Measurements from ENCODE around the gene OR10A6.

Gene OR10A6

DNA sequence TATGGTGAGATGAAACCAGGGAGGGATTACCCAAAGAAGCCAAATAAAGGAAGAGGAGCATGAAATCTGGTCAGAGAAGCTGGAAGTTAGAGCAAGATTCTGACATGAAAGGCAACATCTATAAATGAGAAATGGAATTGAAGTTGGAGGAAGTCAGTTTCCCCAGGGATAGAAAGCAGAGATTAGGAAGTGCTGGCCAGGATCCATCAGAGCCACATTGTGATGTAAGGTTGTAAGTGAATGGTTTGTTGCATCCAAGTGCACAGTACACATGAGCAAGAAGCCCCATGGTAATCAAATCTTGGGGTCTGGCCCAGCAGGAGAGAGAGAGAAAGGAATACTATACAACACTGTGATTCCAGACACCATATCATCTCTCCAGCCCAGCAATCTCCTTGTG is 40.8 kb upstream of the OR10A6 start:
- Histone ChIP-seq H2AFZ (ENCODE audit: low read depth, low read length) (no peak overlapping the region), H3K4me2 (ENCODE audit: low read length) (no peak overlapping the region), H3K4me3 (ENCODE audit: low read length) (no peak overlapping the region), H4K20me1 (ENCODE audit: insufficient read depth, low read length) (no peaks in the 10 kb centered on the region), H3K79me2 (ENCODE audit: low read length) (no peaks in the 10 kb centered on the region), H3K9ac (ENCODE audit: low read length) (no peak overlapping the region), H3K27ac (ENCODE audit: low read length) (no peak overlapping the region), H3K36me3 (replicated peaks; ENCODE audit: low read depth, low read length) (no peaks in the 10 kb centered on the region), H3K9me3 (ENCODE audit: insufficient read depth, low read length) (no peaks in the 10 kb centered on the region), H3K4me1 (ENCODE audit: low read length) (no peaks in the 10 kb centered on the region), H3K27me3 (ENCODE audit: low read depth, low read length) (no peaks in the 10 kb centered on the region)
- TF ChIP-seq, protein P1, sequence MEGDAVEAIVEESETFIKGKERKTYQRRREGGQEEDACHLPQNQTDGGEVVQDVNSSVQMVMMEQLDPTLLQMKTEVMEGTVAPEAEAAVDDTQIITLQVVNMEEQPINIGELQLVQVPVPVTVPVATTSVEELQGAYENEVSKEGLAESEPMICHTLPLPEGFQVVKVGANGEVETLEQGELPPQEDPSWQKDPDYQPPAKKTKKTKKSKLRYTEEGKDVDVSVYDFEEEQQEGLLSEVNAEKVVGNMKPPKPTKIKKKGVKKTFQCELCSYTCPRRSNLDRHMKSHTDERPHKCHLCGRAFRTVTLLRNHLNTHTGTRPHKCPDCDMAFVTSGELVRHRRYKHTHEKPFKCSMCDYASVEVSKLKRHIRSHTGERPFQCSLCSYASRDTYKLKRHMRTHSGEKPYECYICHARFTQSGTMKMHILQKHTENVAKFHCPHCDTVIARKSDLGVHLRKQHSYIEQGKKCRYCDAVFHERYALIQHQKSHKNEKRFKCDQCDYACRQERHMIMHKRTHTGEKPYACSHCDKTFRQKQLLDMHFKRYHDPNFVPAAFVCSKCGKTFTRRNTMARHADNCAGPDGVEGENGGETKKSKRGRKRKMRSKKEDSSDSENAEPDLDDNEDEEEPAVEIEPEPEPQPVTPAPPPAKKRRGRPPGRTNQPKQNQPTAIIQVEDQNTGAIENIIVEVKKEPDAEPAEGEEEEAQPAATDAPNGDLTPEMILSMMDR (IDR thresholded peaks at IDR 0.05; ENCODE audit: low read depth, low read length), result no peak
- no peak for TF ChIP-seq EZH2phosphoT487 (IDR thresholded peaks at IDR 0.05; ENCODE audit: low read depth)

DNA sequence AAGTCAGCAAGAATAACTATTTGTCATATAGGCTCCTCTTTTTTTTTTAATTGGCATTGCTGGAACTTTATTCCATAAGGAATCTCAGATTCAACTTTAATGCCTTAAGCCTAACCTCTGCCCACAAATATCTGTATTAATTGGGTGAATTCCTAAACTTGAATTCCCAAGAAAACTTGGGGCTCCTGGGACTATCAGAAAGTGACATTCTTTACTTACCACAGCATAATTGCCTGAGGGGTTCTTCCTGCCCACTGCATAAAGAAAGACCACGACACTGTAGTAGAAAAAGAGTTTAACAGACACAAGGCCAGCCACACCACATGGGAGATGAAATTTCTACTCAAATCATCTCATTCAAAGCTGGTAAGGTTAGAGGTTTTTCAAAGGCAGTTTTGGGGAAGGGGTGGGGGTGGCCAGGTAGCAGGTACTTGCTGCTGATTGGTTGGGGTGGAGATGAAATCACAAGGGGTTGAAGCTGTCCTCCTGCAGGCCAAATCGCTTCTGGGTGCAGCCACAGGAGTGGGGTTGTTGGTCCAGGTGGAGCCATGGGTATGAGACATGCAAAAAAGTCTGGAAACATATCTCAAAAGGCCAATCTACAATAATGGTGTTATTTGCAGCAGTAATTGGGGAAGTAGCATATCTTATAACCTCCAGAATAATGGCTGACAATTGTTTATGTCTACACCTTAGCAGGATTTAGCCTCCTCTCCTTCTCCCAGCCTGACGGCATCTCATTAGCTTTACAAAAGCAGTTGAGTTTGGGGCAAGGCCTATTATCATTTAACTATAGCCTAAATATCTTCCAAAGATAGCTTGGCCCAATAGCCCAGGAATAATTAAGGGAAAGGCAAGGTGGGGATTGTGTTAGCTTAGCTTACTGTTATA is 38.9 kb upstream of the OR10A6 start:
- Histone ChIP-seq H3K9me3 (ENCODE audit: insufficient read depth, low read length) (no peaks in the 10 kb centered on the region), H3K36me3 (replicated peaks; ENCODE audit: low read depth, low read length) (no peaks in the 10 kb centered on the region), H3K4me1 (ENCODE audit: low read length) (no peaks in the 10 kb centered on the region), H3K4me3 (ENCODE audit: low read length) (no peak overlapping the region), H3K79me2 (ENCODE audit: low read length) (no peaks in the 10 kb centered on the region), H4K20me1 (ENCODE audit: insufficient read depth, low read length) (no peaks in the 10 kb centered on the region), H2AFZ (ENCODE audit: low read depth, low read length) (no peak overlapping the region), H3K27me3 (ENCODE audit: low read depth, low read length) (no peaks in the 10 kb centered on the region), H3K27ac (ENCODE audit: low read length) (no peak overlapping the region), H3K9ac (ENCODE audit: low read length) (no peak overlapping the region), H3K4me2 (ENCODE audit: low read length) (no peak overlapping the region)
- TF ChIP-seq, protein P1 (IDR thresholded peaks at IDR 0.05; ENCODE audit: low read depth, low read length), result no peak
- no peak for TF ChIP-seq EZH2phosphoT487 (IDR thresholded peaks at IDR 0.05; ENCODE audit: low read depth)

DNA sequence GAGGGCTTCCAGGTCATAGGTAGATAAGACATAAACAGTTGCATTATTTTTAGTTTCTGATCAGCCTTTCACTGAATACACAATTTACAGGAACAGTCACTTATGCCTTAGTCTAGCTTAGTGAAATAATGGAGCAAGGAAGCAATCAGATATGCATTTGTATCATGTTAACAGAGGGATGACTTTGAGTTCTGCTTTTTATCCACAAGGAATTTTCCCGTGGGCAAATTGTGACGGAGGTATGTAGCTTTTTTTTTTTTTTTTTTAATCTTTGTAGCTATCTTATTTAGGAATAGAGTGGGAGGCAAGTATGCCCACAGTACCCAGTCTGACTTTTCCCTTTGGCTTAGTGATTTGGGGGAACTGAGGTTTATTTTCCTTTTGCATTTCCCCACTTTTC is 37.6 kb upstream of the OR10A6 start:
- H3K79me2 ChIP-seq (ENCODE audit: low read length), result no peaks in the 10 kb centered on the region
- peaks cover 10% of the 10 kb centered on the region for H3K4me1 ChIP-seq (ENCODE audit: low read length)
- H3K4me3 ChIP-seq (ENCODE audit: low read length), result no peak overlapping the region
- H3K27ac ChIP-seq (ENCODE audit: low read length), result no peak overlapping the region
- no peak overlapping the region for H2AFZ ChIP-seq (ENCODE audit: low read depth, low read length)
- no peak overlapping the region for H3K4me2 ChIP-seq (ENCODE audit: low read length)
- H4K20me1 ChIP-seq (ENCODE audit: insufficient read depth, low read length), result no peaks in the 10 kb centered on the region
- H3K27me3 ChIP-seq (ENCODE audit: low read depth, low read length), result no peaks in the 10 kb centered on the region
- no peaks in the 10 kb centered on the region for H3K36me3 ChIP-seq (replicated peaks; ENCODE audit: low read depth, low read length)
- TF ChIP-seq EZH2phosphoT487 (IDR thresholded peaks at IDR 0.05; ENCODE audit: low read depth), result no peak
- TF ChIP-seq, protein P1 (IDR thresholded peaks at IDR 0.05; ENCODE audit: low read depth, low read length), result no peak
- no peaks in the 10 kb centered on the region for H3K9me3 ChIP-seq (ENCODE audit: insufficient read depth, low read length)
- no peak overlapping the region for H3K9ac ChIP-seq (ENCODE audit: low read length)

DNA sequence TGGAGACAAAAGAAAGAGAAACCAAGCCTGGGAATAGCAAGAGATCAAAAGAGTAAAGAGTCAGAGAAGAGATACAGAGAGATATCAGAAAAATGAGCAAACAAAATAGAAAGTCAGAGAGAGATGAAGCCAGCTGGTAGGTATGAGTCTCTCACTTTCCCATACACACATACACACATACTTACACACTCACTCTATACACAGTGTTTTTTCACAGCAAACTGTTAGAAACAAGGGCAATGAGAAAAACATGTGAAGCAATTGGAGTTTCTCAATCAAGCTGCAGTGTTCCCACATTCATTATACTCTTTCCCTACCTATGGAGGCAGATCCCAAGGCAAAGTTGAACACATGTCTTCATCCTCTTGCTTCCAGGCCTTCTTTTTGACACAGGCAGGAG is 36.8 kb upstream of the OR10A6 start:
- TF ChIP-seq, protein P1 (IDR thresholded peaks at IDR 0.05; ENCODE audit: low read depth, low read length), result no peak
- TF ChIP-seq EZH2phosphoT487 (IDR thresholded peaks at IDR 0.05; ENCODE audit: low read depth), result no peak

More for the DNA sequence above, 36.8 kb upstream of the OR10A6 start:
- no peaks in the 10 kb centered on the region for H3K79me2 ChIP-seq (ENCODE audit: low read length)
- H3K27me3 ChIP-seq (ENCODE audit: low read depth, low read length), result no peaks in the 10 kb centered on the region
- no peaks in the 10 kb centered on the region for H3K36me3 ChIP-seq (replicated peaks; ENCODE audit: low read depth, low read length)
- no peak overlapping the region for H3K4me2 ChIP-seq (ENCODE audit: low read length)
- no peaks in the 10 kb centered on the region for H4K20me1 ChIP-seq (ENCODE audit: insufficient read depth, low read length)
- no peaks in the 10 kb centered on the region for H3K9me3 ChIP-seq (ENCODE audit: insufficient read depth, low read length)
- H2AFZ ChIP-seq (ENCODE audit: low read depth, low read length), result no peak overlapping the region
- H3K4me3 ChIP-seq (ENCODE audit: low read length), result no peak overlapping the region
- peaks cover 17% of the 10 kb centered on the region for H3K4me1 ChIP-seq (ENCODE audit: low read length)
- H3K27ac ChIP-seq (ENCODE audit: low read length), result no peak overlapping the region
- no peak overlapping the region for H3K9ac ChIP-seq (ENCODE audit: low read length)
